8988T (cell line): Measurements from ENCODE around the gene RNF114.
A peak's percentile ranks its signal among the peaks of the same experiment; 100 is the strongest.
"Not testable (repeated sequence)": the region's sequence is repeated elsewhere in the genome, so short reads cannot be mapped to it uniquely, and the experiment has no call there.

ENCODE experiments used
- DNase-seq: peaks from one replicate; pipeline ENCODE4 v3.0.0; 2011

RNF114 gene

GRCh38 chr20:49936153-49937026 is at the start of gene RNF114:
Gene RNF114, plus strand, starts transcription at chr20:49936397. Its CDS starts 16 bp downstream, at chr20:49936413.
- peak; percentile 84 for DNase-seq

- no peak for DNase-seq
Measured at GRCh38 chr20:49886571-49887213, 49.5 kb upstream of the RNF114 start.

GRCh38 chr20:49887251-49888211 is 48.7 kb upstream of the RNF114 start:
- DNase-seq, result no peak

GRCh38 chr20:49888212-49889000 is 47.8 kb upstream of the RNF114 start:
- peak; percentile 80 for DNase-seq

GRCh38 chr20:49889001-49889934 is 46.9 kb upstream of the RNF114 start:
- no peak for DNase-seq

- DNase-seq, result no peak
Measured at GRCh38 chr20:49889935-49890333, 46.3 kb upstream of the RNF114 start.

- no peak for DNase-seq
Measured at GRCh38 chr20:49890471-49891361, 45.5 kb upstream of the RNF114 start.

GRCh38 chr20:49891476-49892110 is 44.6 kb upstream of the RNF114 start:
- no peak for DNase-seq

GRCh38 chr20:49892260-49892659 is 43.9 kb upstream of the RNF114 start:
- DNase-seq, result no peak

GRCh38 chr20:49892817-49893216 is 43.4 kb upstream of the RNF114 start:
- DNase-seq, result no peak

GRCh38 chr20:49893242-49894072 is 42.7 kb upstream of the RNF114 start:
- DNase-seq, result no peak

GRCh38 chr20:49894073-49894470 is 42.1 kb upstream of the RNF114 start:
- DNase-seq, result no peak

GRCh38 chr20:49895474-49896093 is 40.6 kb upstream of the RNF114 start:
- not testable (repeated sequence) for DNase-seq

- no peak for DNase-seq
Measured at GRCh38 chr20:49896204-49896603, 40.0 kb upstream of the RNF114 start.

- DNase-seq, result no peak
Measured at GRCh38 chr20:49899541-49900383, 36.4 kb upstream of the RNF114 start.

GRCh38 chr20:49901588-49901987 is 34.6 kb upstream of the RNF114 start:
- no peak for DNase-seq
